ENCODE measurements around the gene CHIT1.

DNA sequence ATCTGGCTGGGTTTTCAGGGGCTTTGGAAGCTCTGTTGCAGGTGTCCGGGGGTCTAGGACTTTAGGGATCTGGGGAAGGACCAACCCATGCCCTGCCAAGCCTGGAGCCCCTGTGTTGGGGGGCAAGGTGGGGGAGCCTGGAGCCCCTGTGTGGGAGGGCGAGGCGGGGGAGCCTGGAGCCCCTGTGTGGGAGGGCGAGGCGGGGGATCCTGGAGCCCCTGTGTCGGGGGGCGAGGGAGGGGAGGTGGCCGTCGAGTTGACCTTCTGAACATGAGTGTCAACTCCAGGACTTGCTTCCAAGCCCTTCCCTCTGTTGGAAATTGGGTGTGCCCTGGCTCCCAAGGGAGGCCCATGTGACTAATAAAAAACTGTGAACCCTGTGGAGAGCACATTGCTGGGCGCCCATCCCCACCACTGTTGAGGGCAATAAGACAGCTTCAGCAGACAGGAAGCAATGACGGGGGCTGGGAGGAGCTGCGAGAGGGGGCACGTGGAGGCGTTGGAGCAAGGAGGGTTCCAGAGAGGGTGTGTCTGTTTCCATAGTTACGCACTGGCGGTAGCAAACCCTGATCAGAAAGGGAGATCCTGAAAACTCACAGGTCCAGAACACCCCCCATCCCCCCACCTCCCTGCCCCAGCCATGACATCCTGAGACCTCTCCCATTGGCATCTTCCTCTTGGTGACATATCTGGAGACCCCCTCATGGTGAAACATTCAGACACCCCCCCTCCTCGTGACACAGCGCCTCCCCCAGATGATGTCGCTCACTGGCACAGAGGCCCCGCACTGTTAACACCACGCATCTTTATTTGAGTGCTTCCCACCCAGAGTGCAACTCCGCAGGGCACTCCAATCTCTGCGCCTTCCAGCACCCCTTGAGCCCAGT, 62.2 kb downstream of the CHIT1 start:
- TF ChIP-seq, protein P1, sequence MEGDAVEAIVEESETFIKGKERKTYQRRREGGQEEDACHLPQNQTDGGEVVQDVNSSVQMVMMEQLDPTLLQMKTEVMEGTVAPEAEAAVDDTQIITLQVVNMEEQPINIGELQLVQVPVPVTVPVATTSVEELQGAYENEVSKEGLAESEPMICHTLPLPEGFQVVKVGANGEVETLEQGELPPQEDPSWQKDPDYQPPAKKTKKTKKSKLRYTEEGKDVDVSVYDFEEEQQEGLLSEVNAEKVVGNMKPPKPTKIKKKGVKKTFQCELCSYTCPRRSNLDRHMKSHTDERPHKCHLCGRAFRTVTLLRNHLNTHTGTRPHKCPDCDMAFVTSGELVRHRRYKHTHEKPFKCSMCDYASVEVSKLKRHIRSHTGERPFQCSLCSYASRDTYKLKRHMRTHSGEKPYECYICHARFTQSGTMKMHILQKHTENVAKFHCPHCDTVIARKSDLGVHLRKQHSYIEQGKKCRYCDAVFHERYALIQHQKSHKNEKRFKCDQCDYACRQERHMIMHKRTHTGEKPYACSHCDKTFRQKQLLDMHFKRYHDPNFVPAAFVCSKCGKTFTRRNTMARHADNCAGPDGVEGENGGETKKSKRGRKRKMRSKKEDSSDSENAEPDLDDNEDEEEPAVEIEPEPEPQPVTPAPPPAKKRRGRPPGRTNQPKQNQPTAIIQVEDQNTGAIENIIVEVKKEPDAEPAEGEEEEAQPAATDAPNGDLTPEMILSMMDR (conservative IDR thresholded peaks at IDR 0.05) = no peak
- no peak for TF ChIP-seq ZFX (IDR thresholded peaks at IDR 0.05)

Data from C4-2B (cell line).